Measurements from ENCODE around the gene SGMS1.

Gene SGMS1

DNA sequence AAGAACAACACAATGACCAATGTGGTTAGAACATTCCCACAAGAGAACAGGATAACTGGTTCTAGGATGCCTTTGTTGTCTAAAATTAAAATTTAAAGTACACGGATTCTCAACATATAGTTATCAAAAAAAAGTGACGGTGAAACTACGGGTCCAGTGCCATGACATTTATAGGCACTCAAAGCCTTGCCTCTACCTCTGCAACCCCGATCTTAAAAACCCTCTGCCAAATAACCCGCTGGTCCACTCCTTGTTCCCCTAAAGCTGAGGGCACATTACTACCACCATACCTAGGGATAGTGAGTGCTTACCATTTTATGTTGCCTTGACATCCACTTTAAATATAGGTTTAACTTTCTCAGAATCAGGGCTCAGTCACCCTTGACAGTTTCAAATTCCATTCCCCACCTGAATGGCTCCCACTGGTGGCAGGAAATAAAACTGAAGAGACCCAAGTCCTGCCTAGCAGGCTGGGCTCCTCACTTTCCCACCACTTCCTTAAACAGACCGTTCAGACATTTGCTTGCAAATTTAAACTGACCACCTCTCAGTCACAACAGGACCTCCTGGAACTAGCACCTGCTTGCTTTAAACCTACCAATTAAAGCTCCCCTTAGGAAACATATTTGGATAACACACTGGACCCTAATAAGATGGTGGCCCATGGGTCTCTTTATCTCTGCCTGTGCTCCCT lies 202.6 kb downstream of the SGMS1 start:
- no peak for DNase-seq (ENCODE audit: low read depth)

DNA sequence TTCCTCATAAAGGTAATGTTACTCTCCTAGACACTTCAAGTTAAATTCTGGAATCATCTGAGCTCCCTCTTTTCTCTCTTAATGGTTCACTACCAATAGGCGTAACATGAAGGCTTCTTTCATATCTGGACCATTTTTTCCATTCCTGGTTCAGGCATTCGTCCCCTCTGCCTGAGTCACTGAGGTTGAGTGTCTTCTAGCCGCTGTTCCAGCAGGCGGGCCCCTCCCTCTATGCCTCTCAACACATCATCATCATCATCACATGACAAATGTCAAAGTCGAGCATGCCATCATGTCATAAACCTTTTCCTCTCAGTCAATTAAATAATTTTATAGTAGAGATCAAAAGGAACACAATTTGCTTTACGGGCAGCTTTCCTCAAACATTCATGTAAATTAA lies 203.6 kb downstream of the SGMS1 start:
- no peak for DNase-seq (ENCODE audit: low read depth)

- no peak for DNase-seq (ENCODE audit: low read depth)
These were observed 204.0 kb downstream of the SGMS1 start for GRCh38 chr10:50419756-50420155.

- DNase-seq (ENCODE audit: low read depth) = no peak
These were observed 204.7 kb downstream of the SGMS1 start for GRCh38 chr10:50419091-50419490.

- peak; percentile 74 for DNase-seq (ENCODE audit: low read depth)
These were observed 205.6 kb downstream of the SGMS1 start for GRCh38 chr10:50417886-50418830.

GRCh38 chr10:50417486-50417885 lies 206.3 kb downstream of the SGMS1 start:
- DNase-seq (ENCODE audit: low read depth) = no peak

- no peak for DNase-seq (ENCODE audit: low read depth)
These were observed 206.9 kb downstream of the SGMS1 start for GRCh38 chr10:50416881-50417280.

DNA sequence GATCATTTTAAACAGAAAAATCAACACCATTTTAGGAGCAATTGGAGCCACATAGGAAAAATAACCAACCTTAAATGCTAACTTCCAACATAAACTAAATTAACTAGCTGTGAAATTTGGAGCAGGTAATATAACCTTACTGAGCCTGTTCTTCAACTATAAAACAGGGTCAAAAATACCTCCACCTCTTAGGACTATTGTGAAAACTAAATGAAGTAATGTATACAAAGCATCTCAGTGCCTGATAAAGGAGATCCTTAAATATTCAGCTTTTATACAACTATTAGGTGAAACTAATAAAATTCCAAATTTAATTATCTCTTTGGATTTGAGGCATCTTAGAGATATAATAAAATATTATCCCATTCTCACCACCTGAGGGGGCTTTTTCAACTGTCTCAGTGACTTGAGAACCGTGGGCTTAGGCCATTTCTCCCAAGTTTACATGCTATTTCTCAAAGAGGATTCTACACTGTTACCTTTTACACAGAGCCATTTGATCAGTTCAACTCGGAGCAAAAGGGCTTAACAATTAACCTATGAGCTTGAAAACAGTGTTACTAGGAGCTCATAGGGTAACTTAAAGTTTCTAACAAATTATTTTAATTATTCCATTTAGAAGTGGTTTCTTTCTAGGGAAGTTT lies 207.5 kb downstream of the SGMS1 start:
- no peak for DNase-seq (ENCODE audit: low read depth)

DNA sequence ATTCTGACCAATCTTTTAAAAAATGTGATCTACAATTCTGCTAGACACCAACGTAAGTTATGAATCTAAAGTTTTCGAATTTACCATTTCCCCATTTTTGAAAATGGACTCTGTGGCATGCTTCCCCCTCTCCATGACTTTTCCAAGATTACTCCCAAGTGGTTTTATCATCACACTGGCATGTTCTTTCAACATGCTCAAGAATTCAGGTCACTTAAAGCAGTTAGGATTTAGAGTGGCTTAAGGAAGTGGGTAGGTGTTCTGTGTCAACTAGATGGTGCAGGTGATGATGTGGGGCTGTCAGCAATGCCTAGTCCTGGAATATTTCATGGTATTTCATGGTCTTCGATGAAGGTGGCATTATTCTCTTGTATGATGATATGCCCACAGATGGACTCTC lies 208.5 kb downstream of the SGMS1 start:
- DNase-seq (ENCODE audit: low read depth) = no peak

DNA sequence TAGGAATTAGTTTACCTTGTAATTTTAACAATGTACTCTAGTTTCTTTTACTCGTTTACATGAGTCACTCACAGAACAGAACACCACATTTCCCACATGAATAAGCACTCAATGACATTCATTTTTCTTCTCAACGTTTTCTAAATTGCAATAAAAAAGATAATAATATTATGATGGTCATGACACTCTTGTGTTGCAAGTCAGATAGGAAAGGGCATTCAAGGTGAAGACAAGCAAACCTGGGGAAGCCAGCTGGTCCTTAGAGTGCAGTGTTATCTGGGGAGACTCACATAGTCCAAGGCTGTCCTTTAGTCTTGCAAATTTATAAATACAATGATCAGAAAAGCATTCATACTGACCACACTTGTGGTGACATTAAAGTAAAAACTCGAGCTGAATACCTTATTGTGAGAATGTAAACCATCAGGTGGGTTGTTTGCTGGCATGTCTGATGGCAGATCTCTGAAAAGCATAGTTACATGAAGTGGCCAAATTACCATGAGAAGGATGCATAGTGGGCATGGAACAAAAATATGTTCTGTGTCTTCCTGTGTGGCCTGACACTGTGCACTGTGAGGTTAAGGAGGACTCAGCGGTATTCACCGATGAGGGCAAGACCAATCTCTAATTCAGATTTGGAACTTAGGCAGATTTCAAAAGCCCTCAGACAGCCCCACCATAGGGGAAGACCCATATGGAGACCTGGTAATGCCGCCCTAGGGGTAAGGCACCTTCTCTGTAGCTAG lies 213.5 kb downstream of the SGMS1 start:
- DNase-seq (ENCODE audit: low read depth) = no peak

DNA sequence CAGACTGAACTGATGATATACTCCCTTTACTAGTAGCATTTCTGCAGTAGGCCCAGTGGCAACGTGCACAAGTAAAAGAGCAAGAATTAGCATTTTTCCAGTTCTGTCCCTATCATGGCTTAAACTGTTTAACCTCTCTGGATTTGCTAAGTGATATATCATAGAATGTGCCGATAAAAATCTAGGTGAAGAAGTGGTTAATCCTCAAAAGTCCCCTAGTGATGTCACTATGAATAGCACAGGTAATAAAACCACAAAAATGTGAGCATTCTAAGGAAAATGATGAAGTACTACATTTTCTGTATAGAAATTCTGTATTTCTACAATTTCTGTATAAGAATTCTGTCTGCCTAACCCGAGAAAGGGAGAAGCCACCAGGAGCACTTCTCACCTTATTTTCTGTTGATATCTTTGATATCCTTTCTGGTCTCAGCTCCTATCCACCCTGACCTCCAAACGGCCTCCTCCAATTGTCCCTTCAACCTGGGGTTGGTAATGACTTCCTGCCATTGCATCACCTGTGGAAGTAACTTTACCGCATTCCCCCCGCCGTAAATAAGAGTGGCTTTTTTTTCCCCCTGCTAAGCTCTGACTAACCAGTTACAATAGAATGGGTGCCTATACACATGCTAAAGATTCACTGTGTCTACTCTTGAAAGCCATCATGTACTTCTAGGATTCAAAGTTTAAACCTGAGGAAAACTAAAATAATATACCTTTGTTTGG lies 216.5 kb downstream of the SGMS1 start:
- DNase-seq (ENCODE audit: low read depth) = no peak

DNA sequence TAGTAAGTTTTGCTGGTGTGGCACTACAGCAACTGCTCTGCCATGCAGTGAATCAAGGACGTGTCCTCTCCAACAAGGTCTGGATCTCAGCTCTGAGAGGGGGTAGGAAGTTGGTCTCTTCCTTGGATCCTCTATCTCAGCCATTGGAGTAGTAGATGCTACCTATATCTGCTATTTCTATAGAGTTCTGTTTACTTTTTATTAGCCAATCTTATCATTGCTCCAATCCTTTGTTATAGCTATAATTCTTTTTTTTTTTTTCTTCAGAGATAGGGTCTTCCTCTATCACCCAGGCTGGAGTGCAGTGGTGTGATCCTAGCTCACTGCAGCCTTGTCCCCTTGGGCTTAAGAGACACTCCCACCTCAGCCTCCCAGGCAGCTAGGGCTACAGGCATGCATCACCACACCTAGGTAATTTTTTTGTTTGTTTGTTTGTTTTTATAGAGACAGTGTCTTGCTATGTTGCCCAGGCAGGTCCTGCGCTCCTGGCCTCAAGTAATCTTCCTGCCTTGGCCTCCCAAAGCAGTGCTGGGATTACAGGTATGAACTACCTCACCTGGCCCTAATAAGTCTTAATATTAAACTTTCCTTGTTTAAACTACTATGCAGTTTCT lies 217.2 kb downstream of the SGMS1 start:
- no peak for DNase-seq (ENCODE audit: low read depth)

DNA sequence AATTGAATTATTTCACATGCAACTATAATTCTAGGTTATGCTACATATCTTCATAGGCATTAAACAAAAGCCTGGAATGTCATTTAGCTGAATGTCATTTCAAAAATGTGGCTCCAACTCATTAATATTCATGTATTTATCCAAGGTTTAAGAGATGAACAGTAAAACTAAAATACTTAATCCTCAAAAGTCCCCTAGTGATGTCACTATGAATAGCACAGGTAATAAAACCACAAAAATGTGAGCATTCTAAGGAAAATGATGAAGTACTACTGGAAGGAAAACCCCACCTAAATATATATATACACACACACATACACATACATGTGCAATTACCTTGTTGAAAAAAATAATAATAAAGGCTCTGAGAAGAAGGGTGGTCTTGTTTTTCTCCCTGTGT lies 218.0 kb downstream of the SGMS1 start:
- DNase-seq (ENCODE audit: low read depth) = no peak

GRCh38 chr10:50404021-50404773 lies 219.6 kb downstream of the SGMS1 start:
- DNase-seq (ENCODE audit: low read depth) = no peak

DNA sequence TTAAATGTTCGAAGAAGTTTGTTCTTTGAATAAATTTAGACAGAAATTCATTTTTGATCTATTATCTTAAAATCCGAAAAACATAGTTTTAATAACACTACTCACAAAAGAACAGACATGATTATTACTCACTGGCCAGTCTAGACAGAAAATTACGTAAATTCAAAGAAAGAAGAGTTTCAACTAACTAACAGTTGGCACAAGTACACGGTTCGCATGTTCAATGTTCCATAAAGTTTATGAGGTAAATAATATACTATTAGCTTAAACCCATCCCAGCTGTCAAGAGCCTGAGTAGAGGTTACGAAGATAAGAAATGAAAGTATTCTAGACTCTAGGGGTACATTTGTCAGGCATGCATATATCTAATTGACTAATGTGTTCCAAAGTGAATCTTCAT lies 220.7 kb downstream of the SGMS1 start:
- no peak for DNase-seq (ENCODE audit: low read depth)

GRCh38 chr10:50402466-50402865 lies 221.3 kb downstream of the SGMS1 start:
- DNase-seq (ENCODE audit: low read depth) = no peak

GRCh38 chr10:50400694-50401093 lies 223.1 kb downstream of the SGMS1 start:
- DNase-seq (ENCODE audit: low read depth) = no peak

- no peak for DNase-seq (ENCODE audit: low read depth)
These were observed 224.9 kb downstream of the SGMS1 start for GRCh38 chr10:50398823-50399222.

DNA sequence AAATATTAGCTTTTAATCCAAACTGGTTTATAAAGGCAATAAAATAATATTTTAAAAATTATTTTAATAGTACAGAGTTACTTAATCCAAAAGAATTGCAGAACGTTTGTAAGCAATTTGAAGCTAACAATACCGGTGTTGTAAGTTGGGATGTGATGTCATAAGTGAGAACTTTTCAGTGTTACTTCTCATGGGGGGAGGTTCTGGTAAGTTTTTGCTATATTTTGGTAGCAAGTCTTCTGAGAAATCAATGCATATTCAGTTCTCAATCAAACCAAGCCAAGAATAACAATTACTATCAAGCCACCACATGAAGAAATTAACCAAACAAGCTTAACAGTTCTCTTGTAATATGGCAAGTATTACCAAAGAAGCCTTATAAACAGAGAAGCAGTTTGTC lies 225.4 kb downstream of the SGMS1 start:
- no peak for DNase-seq (ENCODE audit: low read depth)

Measured in GM04504 (cell line).